GF-D8 (cell line): ENCODE data around the gene PLCL1.

ENCODE experiments used
- DNase-seq: peaks from one replicate; lab custom pipeline; 2025; lab: John Stamatoyannopoulos, UW

The PLCL1 gene

GRCh38 chr2:197954328-197954727, 149.9 kb downstream of the PLCL1 start:
- DNase-seq, result no peak

- no peak for DNase-seq
These were observed 154.3 kb downstream of the PLCL1 start for GRCh38 chr2:197958592-197959150.

GRCh38 chr2:197959383-197959782, 155.0 kb downstream of the PLCL1 start:
- no peak for DNase-seq

GRCh38 chr2:197960786-197961185, 156.4 kb downstream of the PLCL1 start:
- no peak for DNase-seq

GRCh38 chr2:197964720-197965119, 160.3 kb downstream of the PLCL1 start:
- DNase-seq, result no peak

GRCh38 chr2:197965756-197966155, 161.4 kb downstream of the PLCL1 start:
- no peak for DNase-seq

- DNase-seq, result no peak
These were observed 165.0 kb downstream of the PLCL1 start for GRCh38 chr2:197969391-197969893.

GRCh38 chr2:197972061-197972460, 167.7 kb downstream of the PLCL1 start:
- no peak for DNase-seq

- DNase-seq, result no peak
These were observed 168.2 kb downstream of the PLCL1 start for GRCh38 chr2:197972587-197972986.

- DNase-seq, result no peak
These were observed 169.4 kb downstream of the PLCL1 start for GRCh38 chr2:197973772-197974171.

GRCh38 chr2:197975931-197976519, 171.6 kb downstream of the PLCL1 start:
- DNase-seq, result no peak

GRCh38 chr2:197978971-197979370, 174.6 kb downstream of the PLCL1 start:
- no peak for DNase-seq

- DNase-seq, result no peak
These were observed 178.2 kb downstream of the PLCL1 start for GRCh38 chr2:197982565-197982964.

GRCh38 chr2:197985029-197985638, 180.7 kb downstream of the PLCL1 start:
- DNase-seq, result no peak

GRCh38 chr2:197986977-197987376, 182.6 kb downstream of the PLCL1 start:
- no peak for DNase-seq

- no peak for DNase-seq
These were observed 186.0 kb downstream of the PLCL1 start for GRCh38 chr2:197990356-197990755.

GRCh38 chr2:197992482-197993133, 188.2 kb downstream of the PLCL1 start:
- no peak for DNase-seq

- DNase-seq, result no peak
These were observed 189.0 kb downstream of the PLCL1 start for GRCh38 chr2:197993363-197993762.

- DNase-seq, result no peak
These were observed 189.4 kb downstream of the PLCL1 start for GRCh38 chr2:197993830-197994229.

- no peak for DNase-seq
These were observed 190.4 kb downstream of the PLCL1 start for GRCh38 chr2:197994751-197995150.

- no peak for DNase-seq
These were observed 192.2 kb downstream of the PLCL1 start for GRCh38 chr2:197996583-197996982.

GRCh38 chr2:197997083-197997541, 192.7 kb downstream of the PLCL1 start:
- no peak for DNase-seq

- no peak for DNase-seq
These were observed 194.3 kb downstream of the PLCL1 start for GRCh38 chr2:197998702-197999101.
